IMR-90 (cell line): ENCODE results near the gene FNDC3B. TPM values are rescaled to one million over a fixed set of nuclear protein-coding genes. Genes with fewer than 3 reads are reported as not detected.

Experiments used
- ATAC-seq: fragments of 200-7000 bp; cut with Tn5 transposase; 2 replicates; pipeline ENCODE4 v1.9.1; 2020; ENCODE audit warnings: low read depth, mild to moderate bottlenecking, moderate library complexity
- BruUV-seq: library from RNA; stranded (reverse); fragments of 400-500 nt; replicated peaks from 2 replicates; lab custom pipeline; 2021; lab: Mats Ljungman, UMichigan
- CTCF ChIA-PET: fragments of 300-600 bp; formaldehyde crosslinking; extraction: SDS; loops from one replicate; lab custom pipeline; 2021; ENCODE audit warnings: antibody characterized with exemption; lab: Yijun Ruan, JAX
- POLR2A ChIA-PET: fragments of 300-600 bp; sonication (Branson Sonifier 250); formaldehyde crosslinking; loops from one replicate; lab custom pipeline; 2022; ENCODE audit warnings: antibody characterized with exemption; ENCODE audit not compliant: unreplicated experiment; lab: Charles Lee
- DNase-seq: peaks from one replicate; pipeline ENCODE4 v3.0.0; 2013
- H2AFZ ChIP-seq: replicated peaks from 2 replicates; pipeline ENCODE3; 2013; ENCODE audit warnings: low read length, mild to moderate bottlenecking; ENCODE audit not compliant: poor library complexity
- H2AK5ac ChIP-seq: 2 replicates; pipeline ENCODE4 v1.6.1; 2013; ENCODE audit warnings: low read depth, low read length, inconsistent platforms
- H2AK9ac ChIP-seq: replicated peaks from 2 replicates; pipeline ENCODE3; 2013; ENCODE audit warnings: mild to moderate bottlenecking, low read depth, low read length, moderate library complexity; ENCODE audit not compliant: poor library complexity
- H2BK120ac ChIP-seq: 2 replicates; pipeline ENCODE4 v1.6.1; 2013; ENCODE audit warnings: low read depth, low read length, inconsistent platforms
- H2BK15ac ChIP-seq: 3 replicates; pipeline ENCODE4 v1.6.1; 2013; ENCODE audit warnings: low read depth, low read length, inconsistent platforms
- H2BK20ac ChIP-seq: 2 replicates; pipeline ENCODE4 v1.6.1; 2013; ENCODE audit warnings: low read depth, mild to moderate bottlenecking, inconsistent platforms, low read length, moderate library complexity
- H2BK5ac ChIP-seq: 2 replicates; pipeline ENCODE4 v1.6.1; 2013; ENCODE audit warnings: mild to moderate bottlenecking, low read depth, low read length, inconsistent platforms; ENCODE audit not compliant: poor library complexity, severe bottlenecking
- H3K14ac ChIP-seq: replicated peaks from 2 replicates; pipeline ENCODE4 v1.6.1; 2013; ENCODE audit warnings: low read depth, low read length, inconsistent platforms
- H3K18ac ChIP-seq: 2 replicates; pipeline ENCODE4 v1.6.1; 2013; ENCODE audit warnings: low read depth, low read length, control low read depth
- H3K23ac ChIP-seq: 2 replicates; pipeline ENCODE4 v1.6.1; 2013; ENCODE audit warnings: low read depth, low read length, inconsistent platforms
- H3K27ac ChIP-seq: 2 replicates; pipeline ENCODE4 v1.5.1; 2013; ENCODE audit warnings: mild to moderate bottlenecking, control low read depth, low read length; ENCODE audit not compliant: insufficient read depth
- H3K27me3 ChIP-seq: 2 replicates; pipeline ENCODE4 v1.6.1; 2013; ENCODE audit warnings: low read length; ENCODE audit not compliant: control insufficient read depth, insufficient read depth
- H3K36me3 ChIP-seq: 2 replicates; pipeline ENCODE4 v1.6.1; 2013; ENCODE audit warnings: low read length, mixed read lengths; ENCODE audit not compliant: control insufficient read depth, insufficient read depth
- H3K4ac ChIP-seq: 2 replicates; pipeline ENCODE4 v1.6.1; 2013; ENCODE audit warnings: low read depth, low read length, inconsistent platforms
- H3K4me1 ChIP-seq: 2 replicates; pipeline ENCODE4 v1.6.1; 2013; ENCODE audit warnings: low read length, mixed read lengths; ENCODE audit not compliant: control insufficient read depth, insufficient read depth
- H3K4me2 ChIP-seq: 2 replicates; pipeline ENCODE4 v1.6.1; 2013; ENCODE audit warnings: low read depth, mild to moderate bottlenecking, control low read depth, low read length, moderate library complexity
- H3K4me3 ChIP-seq: 2 replicates; pipeline ENCODE4 v1.5.1; 2013; ENCODE audit warnings: low read depth, mild to moderate bottlenecking, control low read depth, low read length, moderate library complexity; ENCODE audit not compliant: insufficient read depth
- H3K56ac ChIP-seq: 2 replicates; pipeline ENCODE4 v1.6.1; 2013; ENCODE audit warnings: low read length, inconsistent platforms; ENCODE audit not compliant: insufficient read depth; ENCODE audit errors: extremely low read depth
- H3K79me1 ChIP-seq, 2 experiments: 2 replicates each; pipeline ENCODE4 v1.6.1; 2013; ENCODE audit warnings: low read length in 2 of 2, inconsistent platforms in 1 of 2, low read depth in 1 of 2
- H3K9ac ChIP-seq: 2 replicates; pipeline ENCODE4 v1.6.1; 2013; ENCODE audit warnings: low read depth, low read length, control low read depth
- H3K9me1 ChIP-seq: 2 replicates; pipeline ENCODE4 v1.6.1; 2013; ENCODE audit warnings: low read length, inconsistent platforms; ENCODE audit not compliant: insufficient read depth
- H3K9me3 ChIP-seq: 2 replicates; pipeline ENCODE4 v1.6.1; 2013; ENCODE audit warnings: low read length; ENCODE audit not compliant: control insufficient read depth, insufficient read depth
- H4K20me1 ChIP-seq: 2 replicates; pipeline ENCODE4 v1.6.1; 2013; ENCODE audit warnings: low read length, inconsistent platforms; ENCODE audit not compliant: insufficient read depth
- H4K5ac ChIP-seq: 2 replicates; pipeline ENCODE4 v1.6.1; 2013; ENCODE audit warnings: mild to moderate bottlenecking, low read depth, low read length, control low read depth
- H4K8ac ChIP-seq, 2 experiments: 2 replicates each; pipeline ENCODE4 v1.6.1; 2013; ENCODE audit warnings: low read depth in 2 of 2, low read length in 2 of 2, control low read depth in 1 of 2, inconsistent platforms in 1 of 2
- H4K91ac ChIP-seq: 2 replicates; pipeline ENCODE4 v1.6.1; 2013; ENCODE audit warnings: low read depth, low read length, inconsistent platforms; ENCODE audit not compliant: insufficient read depth
- BHLHE40 ChIP-seq: fragments of 150-350 bp; IDR thresholded peaks from 2 replicates; pipeline ENCODE4 v1.6.1; 2016; ENCODE audit warnings: mild to moderate bottlenecking, low read depth, low read length
- CEBPB ChIP-seq: IDR thresholded peaks from 2 replicates; pipeline ENCODE4 v1.6.1; 2012; ENCODE audit warnings: low read depth, low read length, improper control_type of control experiment
- CTCF ChIP-seq: conservative IDR thresholded peaks from 2 replicates; pipeline ENCODE4 v1.5.1; 2012; ENCODE audit warnings: mild to moderate bottlenecking, low read depth, low read length, improper control_type of control experiment
- ELK1 ChIP-seq: fragments of 150-350 bp; IDR thresholded peaks from 2 replicates; pipeline ENCODE4 v1.6.1; 2016; ENCODE audit warnings: low read depth, mild to moderate bottlenecking, low read length, moderate library complexity, borderline replicate concordance
- FOS ChIP-seq: fragments of 150-350 bp; IDR thresholded peaks from 2 replicates; pipeline ENCODE4 v1.6.1; 2016; ENCODE audit warnings: low read depth, low read length
- MAFK ChIP-seq: IDR thresholded peaks from 2 replicates; pipeline ENCODE4 v1.6.1; 2012; ENCODE audit warnings: low read depth, low read length, improper control_type of control experiment
- MAZ ChIP-seq: IDR thresholded peaks from 2 replicates; pipeline ENCODE4 v1.6.1; 2012; ENCODE audit warnings: low read depth, mild to moderate bottlenecking, low read length, improper control_type of control experiment, moderate library complexity, borderline replicate concordance
- MXI1 ChIP-seq: IDR thresholded peaks from 2 replicates; pipeline ENCODE4 v1.6.1; 2012; ENCODE audit warnings: low read depth, mild to moderate bottlenecking, low read length, moderate library complexity, borderline replicate concordance
- NFE2L2 ChIP-seq: fragments of 150-350 bp; IDR thresholded peaks from 2 replicates; pipeline ENCODE4 v1.6.1; 2016; ENCODE audit warnings: low read depth, mild to moderate bottlenecking, low read length
- POLR2A ChIP-seq: IDR thresholded peaks from 2 replicates; pipeline ENCODE4 v1.6.1; 2012; ENCODE audit warnings: mild to moderate bottlenecking, low read depth, low read length
- RAD21 ChIP-seq: IDR thresholded peaks from 2 replicates; pipeline ENCODE4 v1.6.1; 2012; ENCODE audit warnings: low read length, improper control_type of control experiment
- RCOR1 ChIP-seq: IDR thresholded peaks from 2 replicates; pipeline ENCODE4 v1.6.1; 2012; ENCODE audit warnings: mild to moderate bottlenecking, low read length, improper control_type of control experiment; ENCODE audit not compliant: insufficient replicate concordance
- RFX5 ChIP-seq: IDR thresholded peaks from 2 replicates; pipeline ENCODE4 v1.8.0; 2012; ENCODE audit warnings: low read depth, mild to moderate bottlenecking, low read length, moderate library complexity
- SMC3 ChIP-seq: fragments of 150-350 bp; IDR thresholded peaks from 2 replicates; pipeline ENCODE4 v1.6.1; 2016; ENCODE audit warnings: low read depth, mild to moderate bottlenecking, antibody characterized with exemption, low read length, moderate library complexity
- USF2 ChIP-seq: fragments of 150-350 bp; IDR thresholded peaks from 2 replicates; pipeline ENCODE4 v1.6.1; 2017; ENCODE audit warnings: mild to moderate bottlenecking, antibody characterized with exemption, low read length, low read depth
- WGBS, 2 experiments: methylation state at CpG; one replicate each; pipeline versions ENCODE4 v1.1.5 to v1.1.7; 2013; ENCODE audit warnings: missing lambda C conversion rate in 2 of 2; ENCODE audit not compliant: insufficient read length in 1 of 2; ENCODE audit errors: extremely low coverage in 2 of 2; 5-methylcytosine and 5-hydroxymethylcytosine counted together
- dilution Hi-C: fragments of 300-500 bp; cut with HindIII; formaldehyde crosslinking; loops from one replicate; pipeline ENCODE4 v1.14.3; 2018; ENCODE audit warnings: low sequenced_read_pairs; ENCODE audit not compliant: unreplicated experiment
- in situ Hi-C: fragments of 300-500 bp; cut with MboI; formaldehyde crosslinking; loops from 3 replicates; pipeline ENCODE4 v1.14.3; 2019; ENCODE audit warnings: low sequenced_read_pairs, inconsistent platforms, mixed read lengths
- intact Hi-C: fragments of 100-400 bp; cut with micrococcal nuclease; formaldehyde crosslinking; loops from 2 replicates; pipeline ENCODE4 v1.10.0; 2022
- polyA plus RNA-seq, 3 experiments: library from polyadenylated mRNA; depleted of rRNA; stranded (reverse); fragments of >200 nt; gene quantifications; 2 replicates each; pipeline ENCODE4 v1.2.3, GENCODE V29; 2012; ENCODE audit warnings: low replicate concordance in 1 of 3
- total RNA-seq: library from RNA; depleted of rRNA; stranded (reverse); fragments of >200 nt; gene quantifications from 2 replicates; pipeline ENCODE4 v1.2.3, GENCODE V29; 2012

The FNDC3B gene
- total and polyA plus RNA-seq, 2 of the 4 experiments (the other 2 are of a cell fraction), result 23.9 to 150 TPM

- H3K56ac ChIP-seq, result no peak overlapping the region
- POLR2A ChIA-PET, result no interaction called here
- H2BK5ac ChIP-seq, result no peak overlapping the region
- H4K91ac ChIP-seq, result no peak overlapping the region
- H2BK20ac ChIP-seq, result no peak overlapping the region
- H3K4ac ChIP-seq, result no peak overlapping the region
- H3K27me3 ChIP-seq, result no peaks in the 10 kb centered on the region
- TF ChIP-seq MAZ (no peak), NFE2L2 (no peak), RCOR1 (no peak), POLR2A (no peak), FOS (no peak), CEBPB (no peak), RFX5 (no peak), BHLHE40 (no peak), MAFK (no peak), ELK1 (no peak), SMC3 (no peak), RAD21 (no peak), MXI1 (no peak), CTCF (no peak), USF2 (no peak)
- H3K27ac ChIP-seq, result no peak overlapping the region
- BruUV-seq, result no TSS peak
- in situ Hi-C loops, result no loop called here
- no peak overlapping the region for H4K8ac ChIP-seq
- H4K20me1 ChIP-seq, result peaks cover 89% of the 10 kb centered on the region
- no peak overlapping the region for H2BK15ac ChIP-seq
- H3K36me3 ChIP-seq, result peaks cover 11% of the 10 kb centered on the region
- dilution Hi-C loops, result no loop called here
- peaks cover 33 to 82% of the 10 kb centered on the region in 2 experiments for H3K79me1 ChIP-seq
- H2AFZ ChIP-seq, result no peak overlapping the region
- H3K23ac ChIP-seq, result no peak overlapping the region
- H2BK120ac ChIP-seq, result no peak overlapping the region
- H3K9me1 ChIP-seq, result peaks cover 26% of the 10 kb centered on the region
- ATAC-seq (no peak), DNase-seq (no peak)
- H4K5ac ChIP-seq, result no peak overlapping the region
- no peak overlapping the region for H2AK5ac ChIP-seq
- H3K18ac ChIP-seq, result no peak overlapping the region
- no peak overlapping the region for H2AK9ac ChIP-seq
- intact Hi-C loops, result no loop called here
- no peaks in the 10 kb centered on the region for H3K9me3 ChIP-seq
- H3K4me2 ChIP-seq, result no peak overlapping the region
- no peak overlapping the region for H3K4me3 ChIP-seq
- no peak overlapping the region for H3K9ac ChIP-seq
- H3K14ac ChIP-seq, result no peak overlapping the region
- no CpG with 5 or more reads among the region's 5 CpGs for WGBS, 2 experiments
- CTCF ChIA-PET, result no interaction called here
- H3K4me1 ChIP-seq, result peaks cover 13% of the 10 kb centered on the region
These were observed 34.0 kb downstream of the FNDC3B start for GRCh38 chr3:172073262-172073915.
